ENCODE measurements around the gene PLSCR5.

The PLSCR5 gene, protein sequence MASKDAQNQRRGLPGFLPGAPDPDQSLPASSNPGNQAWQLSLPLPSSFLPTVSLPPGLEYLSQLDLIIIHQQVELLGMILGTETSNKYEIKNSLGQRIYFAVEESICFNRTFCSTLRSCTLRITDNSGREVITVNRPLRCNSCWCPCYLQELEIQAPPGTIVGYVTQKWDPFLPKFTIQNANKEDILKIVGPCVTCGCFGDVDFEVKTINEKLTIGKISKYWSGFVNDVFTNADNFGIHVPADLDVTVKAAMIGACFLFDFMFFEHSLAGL

GRCh38 chr3:146605106-146605505, at the start of gene PLSCR5:
PLSCR5 (minus strand) TSS chr3:146605346; CDS start chr3:146605212, 134 bp downstream.
- no peak for DNase-seq (ENCODE audit: low read depth)
- TF ChIP-seq CTCF (IDR thresholded peaks at IDR 0.05; ENCODE audit: low read depth, low read length, missing control alignments), result no peak

DNA sequence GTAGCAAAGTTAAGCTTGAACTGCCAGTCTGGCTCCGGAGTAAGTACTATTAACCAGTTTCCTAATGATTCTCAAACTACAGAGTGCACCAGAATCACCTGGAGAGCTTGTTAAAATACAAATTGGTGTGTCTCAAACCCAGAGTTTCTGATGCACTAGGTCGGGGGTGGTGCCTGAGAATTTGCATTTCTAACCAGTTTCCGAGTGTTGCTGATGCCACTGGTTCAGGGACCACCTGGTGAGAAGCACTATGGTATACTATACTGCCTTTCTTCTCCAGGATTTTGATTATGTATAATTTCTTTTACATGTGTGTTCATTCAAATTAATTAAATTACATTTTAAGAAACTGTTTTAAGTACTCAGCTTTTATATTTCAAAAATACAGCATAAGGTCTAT, 48.8 kb upstream of the PLSCR5 start:
- DNase-seq (ENCODE audit: low read depth), result no peak
- TF ChIP-seq CTCF (IDR thresholded peaks at IDR 0.05; ENCODE audit: low read depth, low read length, missing control alignments), result no peak
- H3K4me3 ChIP-seq (ENCODE audit: low read depth, low read length), result no peak overlapping the region

More at GRCh38 chr3:146605106-146605505, at the start of gene PLSCR5:
- no peak within 1 kb of the TSS for H3K4me3 ChIP-seq (ENCODE audit: low read depth, low read length)

- H3K4me3 ChIP-seq (ENCODE audit: low read depth, low read length), result no peak overlapping the region
- no peak for DNase-seq (ENCODE audit: low read depth)
- TF ChIP-seq CTCF (IDR thresholded peaks at IDR 0.05; ENCODE audit: low read depth, low read length, missing control alignments), result no peak
Observed at GRCh38 chr3:146650691-146651442, 45.7 kb upstream of the PLSCR5 start.

- TF ChIP-seq CTCF (IDR thresholded peaks at IDR 0.05; ENCODE audit: low read depth, low read length, missing control alignments), result no peak
- no peak for DNase-seq (ENCODE audit: low read depth)
Observed at GRCh38 chr3:146646261-146646660, 41.1 kb upstream of the PLSCR5 start.

GRCh38 chr3:146640955-146641867, 36.1 kb upstream of the PLSCR5 start:
- DNase-seq (ENCODE audit: low read depth), result no peak
- no peak overlapping the region for H3K4me3 ChIP-seq (ENCODE audit: low read depth, low read length)
- peak; percentile 40 for TF ChIP-seq CTCF (IDR thresholded peaks at IDR 0.05; ENCODE audit: low read depth, low read length, missing control alignments)

More at GRCh38 chr3:146646261-146646660, 41.1 kb upstream of the PLSCR5 start:
- H3K4me3 ChIP-seq (ENCODE audit: low read depth, low read length), result no peak overlapping the region

DNA sequence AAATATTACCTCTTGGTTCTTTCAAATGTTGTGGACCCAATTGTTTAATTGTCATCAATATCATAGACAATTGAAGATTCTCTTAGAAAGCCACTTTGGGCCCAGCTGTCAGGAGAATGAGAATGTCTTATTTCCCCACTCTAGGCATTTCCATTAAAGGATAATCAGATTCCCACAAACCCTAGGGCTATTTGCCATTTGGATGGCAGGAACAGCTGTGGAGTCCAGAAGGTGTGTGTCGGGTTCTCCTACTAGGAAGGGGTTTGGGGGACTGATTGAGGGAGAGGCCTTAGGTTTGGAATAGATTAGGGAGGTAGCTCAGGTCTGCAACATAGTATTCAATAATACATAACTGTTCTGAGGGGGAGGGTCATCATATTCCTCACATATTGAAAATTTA, 35.2 kb upstream of the PLSCR5 start:
- H3K4me3 ChIP-seq (ENCODE audit: low read depth, low read length), result no peak overlapping the region
- no peak for DNase-seq (ENCODE audit: low read depth)
- no peak for TF ChIP-seq CTCF (IDR thresholded peaks at IDR 0.05; ENCODE audit: low read depth, low read length, missing control alignments)
